ENCODE data around the gene PREPL. TPM values are rescaled to one million over a fixed set of nuclear protein-coding genes. Genes with fewer than 3 reads are reported as not detected.
A peak's percentile ranks its signal among the peaks of the same experiment; 100 is the strongest.

PREPL gene
- total RNA-seq (2021; fragmentation: NEBNext Ultra II Directional; extraction: Animal tissue kit (Norgen Biotek cat#: 25700)) (38.9 and 40.5 TPM in 2 replicates), polyA plus RNA-seq (2011; rRNA removed) (9.2 and 13.6 TPM in 2 replicates), polyA minus RNA-seq (2011; rRNA and poly(A)+ RNA removed) (24.2 and 39.0 TPM in 2 replicates)
- polyA plus RNA-seq (2011; cell fraction: cytosol; rRNA removed) = 19.6 TPM
- 9.9 TPM for polyA plus RNA-seq (2011; cell fraction: nucleus; rRNA removed)
- polyA plus RNA-seq (2012, experiment 1 of 2) = 14.6 to 26.2 TPM (median 16.6 TPM) in 4 replicates
- 1.2 TPM for polyA plus RNA-seq (2012, experiment 2 of 2)
- polyA plus RNA-seq (2013, experiment 1 of 2) = 27.6 TPM
- 27.9 TPM for polyA plus RNA-seq (2013, experiment 2 of 2)
- 13.1 TPM for polyA minus RNA-seq (2011; cell fraction: cytosol; rRNA and poly(A)+ RNA removed)
- 35.4 TPM for polyA minus RNA-seq (2011; cell fraction: nucleus; rRNA and poly(A)+ RNA removed)
- long read RNA-seq, experiment 1, full-length matches to known transcripts = 5 of 23 reads
- long read RNA-seq, experiment 1, partial matches to known transcripts = 6 of 23 reads
- long read RNA-seq, experiment 1, other reads (novel, unspliced or antisense) = 12 of 23 reads
- long read RNA-seq, experiment 2, full-length matches to known transcripts = 10 of 19 reads
- long read RNA-seq, experiment 2, partial matches to known transcripts = 7 of 19 reads
- long read RNA-seq, experiment 2, other reads (novel, unspliced or antisense) = 2 of 19 reads

DNA sequence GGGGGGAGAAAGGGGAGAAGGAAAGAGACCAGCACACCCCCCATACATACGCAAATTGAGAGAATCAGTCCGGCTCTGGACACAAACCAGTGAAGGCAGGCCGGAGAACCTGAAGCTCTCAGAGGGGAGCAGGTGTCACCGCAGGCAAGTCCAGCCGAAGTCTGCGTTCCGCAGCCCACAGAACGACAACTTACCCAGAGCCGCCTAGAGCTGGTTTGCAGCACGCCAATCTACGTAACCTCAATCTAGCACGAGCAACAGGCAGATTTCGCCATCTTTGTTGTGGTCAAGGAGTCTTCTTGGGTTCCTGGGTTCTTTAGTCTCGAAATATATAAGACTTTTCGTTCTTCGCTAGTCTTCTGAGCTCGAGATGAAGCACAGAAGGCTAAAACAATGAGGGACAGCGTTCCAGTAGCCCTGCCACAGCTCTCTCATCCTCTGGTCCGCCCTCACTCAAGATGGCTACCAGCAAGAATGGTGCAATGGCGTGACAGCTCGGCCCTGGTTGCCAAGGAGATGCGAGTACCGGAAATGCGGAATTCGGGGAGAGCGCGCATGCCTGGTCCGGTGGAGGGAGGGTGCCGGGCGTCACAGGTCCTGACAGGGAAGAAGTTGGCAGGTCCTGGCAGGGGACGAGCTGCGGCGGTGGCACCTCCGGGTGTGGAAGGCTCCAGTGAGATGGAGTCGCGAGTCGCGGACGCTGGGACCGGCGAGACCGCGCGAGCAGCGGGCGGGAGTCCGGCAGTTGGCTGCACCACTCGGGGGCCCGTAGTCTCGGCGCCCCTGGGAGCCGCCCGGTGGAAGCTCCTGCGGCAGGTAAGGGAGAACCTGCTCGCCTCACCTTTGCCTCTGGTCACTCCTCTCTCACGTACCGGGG lies at the start of gene PREPL, which contains the start of gene CAMKMT:
PREPL (minus strand) TSS at position 165 of the 877 bp plus-strand sequence. CDS start 15,152 bp downstream, outside the sequence.
CAMKMT (plus strand) TSS at position 618 of the 877 bp plus-strand sequence.
- Histone ChIP-seq H3K36me3 (ENCODE audit: control insufficient read depth in 2 of 4, insufficient read depth in 4 of 4, low read length in 3 of 4) (no peaks in the 10 kb centered on the region), H3K56ac (replicated peaks; ENCODE audit: insufficient read length, low read depth, low read length) (no peak within 1 kb of the TSS), H3K23me2 (ENCODE audit: low read depth, low read length) (peaks cover 11% of the 10 kb centered on the region), H3K9me3 (ENCODE audit: insufficient read depth in 2 of 2, low read depth in 1 of 2, low read length in 1 of 2) (no peaks in the 10 kb centered on the region), H3K23ac (ENCODE audit: insufficient read length) (no peak within 1 kb of the TSS), H3K4ac (replicated peaks; ENCODE audit: insufficient read length, low read depth, low read length) (no peak within 1 kb of the TSS), H4K91ac (replicated peaks; ENCODE audit: insufficient read length, low read length) (peak within 1 kb of the TSS; percentile 49), H3K4me1 (replicated peaks in 1 of 4; ENCODE audit: control insufficient read depth in 3 of 4, insufficient read depth in 4 of 4, low read length in 3 of 4) (peaks cover 0 to 3% (median 3%) of the 10 kb centered on the region in 4 experiments; a peak in 3 of 7 replicates), H3K79me1 (ENCODE audit: low read depth, low read length) (no peaks in the 10 kb centered on the region), H4K20me1 (replicated peaks in 1 of 2; ENCODE audit: control insufficient read depth in 1 of 2, insufficient read depth in 2 of 2, low read length in 2 of 2) (no peaks in the 10 kb centered on the region), H3K4me2 (ENCODE audit: insufficient read depth in 1 of 2, low read depth in 2 of 2, low read length in 2 of 2) (peak within 1 kb of the TSS; percentile 72 to 90), H3K18ac (ENCODE audit: extremely low read depth, low read length) (peak within 1 kb of the TSS; percentile 100), H3K4me3 (ENCODE audit: extremely low read depth in 1 of 4, insufficient read depth in 2 of 4, low read depth in 3 of 4, low read length in 4 of 4) (peak within 1 kb of the TSS; percentile 79 to 92 (median 88)), H3K27me3 (replicated peaks in 1 of 4; ENCODE audit: control insufficient read depth in 3 of 4, extremely low read depth in 1 of 4, insufficient read depth in 3 of 4, low read length in 3 of 4) (no peaks in the 10 kb centered on the region), H2BK12ac (ENCODE audit: low read depth, low read length) (peak within 1 kb of the TSS; percentile 99), H2AK5ac (ENCODE audit: low read depth, low read length) (no peak within 1 kb of the TSS), H2BK5ac (ENCODE audit: low read depth, low read length) (peak within 1 kb of the TSS; percentile 100), H2BK20ac (ENCODE audit: low read length) (no peak within 1 kb of the TSS), H2AFZ (ENCODE audit: low read length) (peak within 1 kb of the TSS; percentile 100), H3K27ac (ENCODE audit: low read depth, low read length) (peak within 1 kb of the TSS; percentile 100), H2BK120ac (replicated peaks; ENCODE audit: low read depth, low read length) (peak within 1 kb of the TSS; percentile 75), H2BK15ac (ENCODE audit: low read length) (peak within 1 kb of the TSS; percentile 32; the same call in 1 of the 2 replicates), H4K5ac (ENCODE audit: insufficient read length, low read depth, low read length) (peak within 1 kb of the TSS; percentile 65), H3K9ac (replicated peaks in 1 of 4; ENCODE audit: extremely low read depth in 1 of 4, low read depth in 3 of 4, low read length in 3 of 4) (peak within 1 kb of the TSS; percentile 74 to 99 (median 88)), H3K79me2 (ENCODE audit: control insufficient read depth in 1 of 2, insufficient read depth in 2 of 2, low read length in 2 of 2) (peaks cover 5 to 61% of the 10 kb centered on the region in 2 experiments), H4K8ac (ENCODE audit: extremely low read depth, insufficient read depth, low read length) (peak within 1 kb of the TSS; percentile 95; the same call in 1 of the 2 replicates), H3K14ac (ENCODE audit: insufficient read length) (no peak within 1 kb of the TSS)
- FAIRE-seq (peak; percentile 85), DNase-seq (ENCODE audit: low read depth in 1 of 2, low spot score in 2 of 2) (peak; percentile 93 to 98)
- ChIA-PET CTCF (ENCODE audit: partially characterized antibody) (interaction anchor here (0.5 to 1.9 kb wide), 9 partner anchors 8 to 595 kb away, joined by 3 to 7 read pairs (median 3); no protein-coding TSS in a partner anchor), POLR2A (ENCODE audit: partially characterized antibody) (interaction anchor here (0.7 to 2.7 kb wide), 10 partner anchors 9 to 441 kb away, joined by 3 to 11 read pairs (median 4); no protein-coding TSS in a partner anchor)
- WGBS, 2 experiments (ENCODE audit: extremely low coverage in 1 of 2, insufficient coverage in 1 of 2, insufficient read length in 1 of 2, insufficient replicate concordance in 2 of 2, low coverage in 1 of 2, low lambda C conversion rate in 2 of 2, missing lambda C conversion rate in 1 of 2) = 1% methylated on average over 55 of the region's 57 CpGs; no CpG with 5 or more reads in 1 of the 2 experiments
- no peak for TF ChIP-seq FOSL1 (IDR thresholded peaks at IDR 0.05; ENCODE audit: insufficient read depth, low read depth, low read length)
- peak; percentile 67 to 81 for TF ChIP-seq POLR2A (IDR thresholded peaks at IDR 0.05; ENCODE audit: control extremely low read depth in 1 of 2, low read depth in 2 of 2, low read length in 2 of 2)
- peak; percentile 73 for TF ChIP-seq CTBP2 (IDR thresholded peaks at IDR 0.05; ENCODE audit: borderline replicate concordance, insufficient read depth, insufficient read length, low read length)
- peak; percentile 76 for TF ChIP-seq CREB1 (IDR thresholded peaks at IDR 0.05)
- TF ChIP-seq RBBP5 (IDR thresholded peaks at IDR 0.05; ENCODE audit: borderline replicate concordance, low read depth, low read length) = peak; percentile 89

Measured in H1 (cell line).